ENCODE measurements around the gene BMPER. TPM values are rescaled to one million over a fixed set of nuclear protein-coding genes. Genes with fewer than 3 reads are reported as not detected.

BMPER gene
- total RNA-seq, 4 donors from 2014 or later: 1.0 to 12.4 (median 6.1) TPM

DNA sequence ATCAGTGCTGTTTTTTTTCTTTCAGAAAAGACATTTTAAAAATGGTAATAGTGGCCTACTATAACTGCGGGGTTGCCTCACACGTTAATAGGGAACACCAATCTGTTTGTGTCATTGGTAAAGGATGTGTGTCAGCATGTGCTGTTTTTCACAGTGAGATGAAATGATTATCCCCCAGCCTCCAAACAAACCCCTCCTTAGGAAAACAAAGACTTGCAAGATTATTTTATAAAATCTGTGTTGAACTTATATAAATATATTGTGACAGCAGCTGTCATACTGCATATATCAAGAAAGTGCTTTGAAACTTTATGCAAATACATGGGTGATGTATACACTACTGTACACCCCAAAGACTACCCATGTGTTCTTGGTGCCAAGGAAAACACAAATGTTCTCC, 125.8 kb downstream of the BMPER start:
- no peak overlapping the region for H3K27ac ChIP-seq
- intact Hi-C loops (cut with DNase I; ENCODE audit: low total_unique reads): no loop called here

DNA sequence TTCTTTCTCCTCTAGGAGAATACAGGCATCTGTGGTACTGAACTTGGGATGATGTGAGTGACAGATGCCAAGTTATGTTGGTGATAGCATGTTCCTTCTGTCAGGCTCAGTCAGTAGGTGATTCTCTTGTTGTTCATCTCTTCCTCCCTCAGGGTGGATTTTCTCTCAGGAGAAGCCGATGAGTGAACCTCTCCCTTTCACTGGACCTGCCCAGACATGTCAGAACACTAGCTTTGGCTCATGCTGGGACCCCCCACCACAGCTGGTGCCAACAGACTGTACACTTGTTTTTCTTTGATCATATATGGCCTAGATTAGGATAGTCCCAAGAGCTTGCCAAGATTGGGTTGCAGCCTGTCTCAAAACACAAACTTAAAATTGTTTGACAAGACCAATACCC, 129.4 kb downstream of the BMPER start:
- TF ChIP-seq, protein P1, sequence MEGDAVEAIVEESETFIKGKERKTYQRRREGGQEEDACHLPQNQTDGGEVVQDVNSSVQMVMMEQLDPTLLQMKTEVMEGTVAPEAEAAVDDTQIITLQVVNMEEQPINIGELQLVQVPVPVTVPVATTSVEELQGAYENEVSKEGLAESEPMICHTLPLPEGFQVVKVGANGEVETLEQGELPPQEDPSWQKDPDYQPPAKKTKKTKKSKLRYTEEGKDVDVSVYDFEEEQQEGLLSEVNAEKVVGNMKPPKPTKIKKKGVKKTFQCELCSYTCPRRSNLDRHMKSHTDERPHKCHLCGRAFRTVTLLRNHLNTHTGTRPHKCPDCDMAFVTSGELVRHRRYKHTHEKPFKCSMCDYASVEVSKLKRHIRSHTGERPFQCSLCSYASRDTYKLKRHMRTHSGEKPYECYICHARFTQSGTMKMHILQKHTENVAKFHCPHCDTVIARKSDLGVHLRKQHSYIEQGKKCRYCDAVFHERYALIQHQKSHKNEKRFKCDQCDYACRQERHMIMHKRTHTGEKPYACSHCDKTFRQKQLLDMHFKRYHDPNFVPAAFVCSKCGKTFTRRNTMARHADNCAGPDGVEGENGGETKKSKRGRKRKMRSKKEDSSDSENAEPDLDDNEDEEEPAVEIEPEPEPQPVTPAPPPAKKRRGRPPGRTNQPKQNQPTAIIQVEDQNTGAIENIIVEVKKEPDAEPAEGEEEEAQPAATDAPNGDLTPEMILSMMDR (IDR thresholded peaks at IDR 0.05): no peak
- no peak for TF ChIP-seq POLR2A (IDR thresholded peaks at IDR 0.05)
- no peaks in the 10 kb centered on the region for H3K9me3 ChIP-seq
- no peak overlapping the region for H3K4me3 ChIP-seq
- intact Hi-C loops (cut with DNase I; ENCODE audit: low total_unique reads): no loop called here
- H3K36me3 ChIP-seq: no peaks in the 10 kb centered on the region
- no peaks in the 10 kb centered on the region for H3K27me3 ChIP-seq
- H3K4me1 ChIP-seq: no peaks in the 10 kb centered on the region
- no peak overlapping the region for H3K27ac ChIP-seq
- no peak for DNase-seq

More for the DNA sequence above, 125.8 kb downstream of the BMPER start:
- Histone ChIP-seq H3K4me3 (no peak overlapping the region), H3K4me1 (no peaks in the 10 kb centered on the region), H3K9me3 (no peaks in the 10 kb centered on the region), H3K27me3 (no peaks in the 10 kb centered on the region), H3K36me3 (no peaks in the 10 kb centered on the region)
- no peak for TF ChIP-seq POLR2A (IDR thresholded peaks at IDR 0.05)
- TF ChIP-seq, protein P1 (IDR thresholded peaks at IDR 0.05): no peak
- no peak for DNase-seq

DNA sequence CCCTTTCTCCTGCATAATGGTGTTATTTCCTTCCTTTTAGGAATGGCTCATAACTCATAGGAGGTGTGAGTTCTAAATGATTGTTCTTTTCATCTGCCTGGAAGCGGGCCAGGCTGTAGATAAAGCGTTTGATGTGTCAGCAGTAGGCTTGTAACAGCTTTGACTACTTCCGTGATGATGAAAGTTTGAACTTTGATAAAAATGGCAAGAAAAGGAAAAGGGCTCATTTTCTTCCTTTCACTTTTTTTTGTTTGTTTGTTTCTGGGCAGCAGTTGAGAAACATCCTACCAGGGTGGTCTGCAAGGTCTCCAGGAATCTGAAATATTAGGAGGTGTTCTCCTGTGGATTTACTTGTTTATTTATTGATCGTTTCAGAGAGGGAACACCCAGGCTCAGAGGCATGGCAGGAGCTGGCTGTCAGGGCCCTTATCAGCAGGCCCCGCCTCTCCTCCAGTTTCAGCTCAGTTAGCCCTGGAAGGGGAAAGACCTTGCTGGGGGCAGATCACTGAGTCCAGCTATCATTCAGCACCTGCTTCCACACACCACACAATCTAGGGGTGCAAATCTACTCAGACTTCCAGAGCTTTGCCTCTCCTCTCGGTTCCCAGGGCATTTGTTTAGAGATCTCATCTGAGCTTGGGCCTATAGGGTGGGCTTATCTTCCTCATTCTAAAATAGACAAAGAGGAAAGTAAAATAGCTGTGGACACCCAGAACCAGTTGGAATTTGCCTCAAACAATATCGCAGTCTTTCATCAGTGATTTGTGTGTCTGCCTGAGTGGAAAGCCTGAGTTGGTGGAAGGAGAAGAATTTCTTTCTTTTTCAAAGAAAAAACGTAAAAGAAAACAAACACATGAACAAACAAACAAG, 130.9 kb downstream of the BMPER start:
- H3K9me3 ChIP-seq: no peaks in the 10 kb centered on the region
- H3K27ac ChIP-seq: no peak overlapping the region
- no peak for TF ChIP-seq POLR2A (IDR thresholded peaks at IDR 0.05)
- TF ChIP-seq, protein P1 (IDR thresholded peaks at IDR 0.05): no peak
- DNase-seq: peak in 1 of 2 donors; percentile 31
- intact Hi-C loops (cut with DNase I; ENCODE audit: low total_unique reads): no loop called here
- no peaks in the 10 kb centered on the region for H3K36me3 ChIP-seq
- H3K4me3 ChIP-seq: no peak overlapping the region
- H3K27me3 ChIP-seq: no peaks in the 10 kb centered on the region
- H3K4me1 ChIP-seq: no peaks in the 10 kb centered on the region

DNA sequence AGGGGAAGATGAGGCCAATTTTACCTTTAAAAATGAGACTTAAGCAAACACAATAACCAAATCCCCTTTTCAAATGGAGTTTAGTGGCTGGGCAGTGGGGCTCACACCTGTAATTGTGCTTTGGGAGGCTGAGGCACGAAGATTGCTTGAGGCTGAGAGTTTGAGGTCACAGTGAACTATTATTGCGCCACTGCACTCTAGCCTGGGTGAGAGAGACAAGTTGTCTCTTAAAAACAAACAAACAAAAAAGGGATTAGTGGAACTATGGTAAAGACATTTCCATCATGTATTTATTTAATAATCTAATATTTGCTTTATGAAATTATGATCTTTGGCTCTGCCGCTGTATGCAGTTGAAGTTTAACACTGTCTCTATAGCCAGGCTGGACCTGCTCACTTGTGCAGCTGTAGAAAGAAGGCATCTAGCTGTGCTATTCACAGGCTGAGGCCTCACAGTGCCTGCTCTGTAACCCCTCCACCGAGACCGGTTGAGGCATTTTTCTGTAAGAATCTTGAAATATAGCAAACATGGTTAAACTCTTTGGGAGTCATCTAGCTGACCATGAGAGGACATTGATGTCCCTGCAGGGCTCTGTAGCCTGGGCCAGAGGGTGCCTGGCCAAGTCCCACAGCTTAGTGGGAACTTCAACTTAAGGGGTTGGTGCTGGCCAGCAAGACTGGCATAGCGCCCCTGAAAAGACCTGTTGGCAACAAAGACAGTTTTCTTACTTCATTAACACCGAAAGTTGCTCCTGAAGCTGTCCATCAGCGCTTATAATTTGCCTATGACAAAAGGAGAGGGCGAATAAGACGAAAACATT, 131.8 kb downstream of the BMPER start:
- intact Hi-C loops (cut with DNase I; ENCODE audit: low total_unique reads): no loop called here
- TF ChIP-seq POLR2A (IDR thresholded peaks at IDR 0.05): no peak
- TF ChIP-seq, protein P1 (IDR thresholded peaks at IDR 0.05): no peak
- Histone ChIP-seq H3K4me3 (no peak overlapping the region), H3K9me3 (no peaks in the 10 kb centered on the region), H3K4me1 (no peaks in the 10 kb centered on the region), H3K36me3 (no peaks in the 10 kb centered on the region), H3K27me3 (no peaks in the 10 kb centered on the region), H3K27ac (no peak overlapping the region)
- no peak for DNase-seq

Data from uterus (tissue), 4 donors.